Measurements from ENCODE around the gene CCDC92. TPM values are rescaled to one million over a fixed set of nuclear protein-coding genes. Genes with fewer than 3 reads are reported as not detected.
"Not testable (repeated sequence)": the region's sequence is repeated elsewhere in the genome, so short reads cannot be mapped to it uniquely, and the experiment has no call there.

The CCDC92 gene
- total RNA-seq, 4 donors from 2014 or later, result 14.8 to 48.8 (median 21.1) TPM

GRCh38 chr12:123914726-123915333 is 57.8 kb downstream of the CCDC92 start:
- no peak for TF ChIP-seq POLR2A (IDR thresholded peaks at IDR 0.05)
- no peak for TF ChIP-seq POLR2AphosphoS5 (IDR thresholded peaks at IDR 0.05)
- no peak for TF ChIP-seq CTCF (IDR thresholded peaks at IDR 0.05)
- no peak for TF ChIP-seq EP300 (IDR thresholded peaks at IDR 0.05; ENCODE audit: low read depth)
- Histone ChIP-seq H3K27ac (no peak overlapping the region), H3K36me3 (no peaks in the 10 kb centered on the region), H3K9me3 (no peaks in the 10 kb centered on the region), H3K4me1 (peaks cover 0 to 8% (median 4%) of the 10 kb centered on the region in 4 donors), H3K27me3 (peaks cover 7% of the 10 kb centered on the region), H3K4me3 (no peak overlapping the region)
- no peak for DNase-seq
- intact Hi-C loops (cut with DNase I; ENCODE audit: low total_unique reads) (loop anchor here (1.0 kb wide), 1 partner anchor 26 kb away; no protein-coding TSS in a partner anchor), in situ Hi-C loops (cut with MboI; ENCODE audit: low pct_ligation_motif_present in 1 of 4, low pct_unique_long_range_greater_than_20kb in 1 of 4, low sequenced_read_pairs in 3 of 4) (no loop called here)
- WGBS, 2 donors (ENCODE audit: low coverage in 1 of 2), result 55% methylated on average over 20 of the region's 20 CpGs; no CpG with 5 or more reads in 1 of the 2 donors

GRCh38 chr12:123912415-123913380 is 59.9 kb downstream of the CCDC92 start:
- intact Hi-C loops (cut with DNase I; ENCODE audit: low total_unique reads) (no loop called here), in situ Hi-C loops (cut with MboI; ENCODE audit: low pct_ligation_motif_present in 1 of 4, low pct_unique_long_range_greater_than_20kb in 1 of 4, low sequenced_read_pairs in 3 of 4) (no loop called here)
- H3K27ac ChIP-seq, result no peak overlapping the region
- H3K27me3 ChIP-seq, result no peaks in the 10 kb centered on the region
- H3K4me3 ChIP-seq, result no peak overlapping the region
- H3K9me3 ChIP-seq, result no peaks in the 10 kb centered on the region
- DNase-seq, result no peak
- 70 to 72% methylated on average over 18 to 24 of the region's 25 CpGs for WGBS, 2 donors (ENCODE audit: low coverage in 1 of 2)
- no peaks in the 10 kb centered on the region for H3K36me3 ChIP-seq
- TF ChIP-seq EP300 (IDR thresholded peaks at IDR 0.05; ENCODE audit: low read depth) (no peak), POLR2A (IDR thresholded peaks at IDR 0.05) (no peak), CTCF (IDR thresholded peaks at IDR 0.05) (no peak)
- H3K4me1 ChIP-seq, result peaks cover 0 to 8% (median 4%) of the 10 kb centered on the region in 4 donors

- in situ Hi-C loops (cut with MboI; ENCODE audit: low pct_ligation_motif_present in 1 of 4, low pct_unique_long_range_greater_than_20kb in 1 of 4, low sequenced_read_pairs in 3 of 4), result not testable (repeated sequence)
These were observed 60.8 kb downstream of the CCDC92 start for GRCh38 chr12:123911672-123912409.

GRCh38 chr12:123910761-123911193 is 61.9 kb downstream of the CCDC92 start:
- DNase-seq, result no peak
- Histone ChIP-seq H3K27ac (no peak overlapping the region), H3K4me3 (no peak overlapping the region), H3K4me1 (peaks cover 0 to 8% (median 4%) of the 10 kb centered on the region in 4 donors), H3K9me3 (no peaks in the 10 kb centered on the region), H3K36me3 (no peaks in the 10 kb centered on the region), H3K27me3 (no peaks in the 10 kb centered on the region)
- WGBS, 2 donors (ENCODE audit: low coverage in 1 of 2), result 46 to 80% methylated on average over 2 to 5 of the region's 5 CpGs
- in situ Hi-C loops (cut with MboI; ENCODE audit: low pct_ligation_motif_present in 1 of 4, low pct_unique_long_range_greater_than_20kb in 1 of 4, low sequenced_read_pairs in 3 of 4) (no loop called here), intact Hi-C loops (cut with DNase I; ENCODE audit: low total_unique reads) (no loop called here)
- TF ChIP-seq EP300 (IDR thresholded peaks at IDR 0.05; ENCODE audit: low read depth) (no peak), POLR2AphosphoS5 (IDR thresholded peaks at IDR 0.05) (no peak), CTCF (IDR thresholded peaks at IDR 0.05) (no peak), POLR2A (IDR thresholded peaks at IDR 0.05) (no peak)

More at GRCh38 chr12:123911672-123912409, 60.8 kb downstream of the CCDC92 start:
- H3K27ac ChIP-seq; intact Hi-C loops (cut with DNase I; ENCODE audit: low total_unique reads); H3K4me3 ChIP-seq; H3K36me3 ChIP-seq; H3K9me3 ChIP-seq; H3K27me3 ChIP-seq; DNase-seq; H3K4me1 ChIP-seq: not testable (repeated sequence)
- no CpG with 5 or more reads among the region's 9 CpGs for WGBS, 2 donors (ENCODE audit: low coverage in 1 of 2)
